Esophagus (tissue), 2 donors: ENCODE results near the gene IQCH. TPM values are rescaled to one million over a fixed set of nuclear protein-coding genes. Genes with fewer than 3 reads are reported as not detected.

ENCODE experiments used
- H3K27ac ChIP-seq, 2 donors: one replicate each; pipeline ENCODE4 v1.5.1; 2013; ENCODE audit warnings: low read depth in 2 of 2, mild to moderate bottlenecking in 2 of 2, inconsistent platforms in 1 of 2, low read length in 1 of 2, moderate library complexity in 1 of 2
- H3K27me3 ChIP-seq, 2 donors: one replicate each; pipeline ENCODE4 v1.6.1; 2013; ENCODE audit warnings: low read length in 2 of 2, control low read depth in 1 of 2, mild to moderate bottlenecking in 1 of 2; ENCODE audit not compliant: insufficient read depth in 2 of 2, control insufficient read depth in 1 of 2
- H3K36me3 ChIP-seq, 2 donors: one replicate each; pipeline ENCODE4 v1.6.1; 2013; ENCODE audit warnings: low read length in 1 of 2; ENCODE audit not compliant: control insufficient read depth in 2 of 2, insufficient read depth in 2 of 2
- H3K4me1 ChIP-seq, 2 donors: one replicate each; pipeline ENCODE4 v1.6.1; 2013; ENCODE audit warnings: low read length in 1 of 2; ENCODE audit not compliant: control insufficient read depth in 2 of 2, insufficient read depth in 2 of 2
- H3K4me3 ChIP-seq, 2 donors: one replicate each; pipeline ENCODE4 v1.5.1; 2013; ENCODE audit warnings: low read length in 2 of 2, mild to moderate bottlenecking in 2 of 2, low read depth in 1 of 2, moderate library complexity in 1 of 2
- H3K9me3 ChIP-seq, 2 donors: one replicate each; pipeline ENCODE4 v1.6.1; 2013; ENCODE audit warnings: mild to moderate bottlenecking in 2 of 2, low read depth in 1 of 2, low read length in 1 of 2, moderate library complexity in 1 of 2; ENCODE audit not compliant: control insufficient read depth in 2 of 2, insufficient read depth in 1 of 2
- WGBS, 2 donors: extraction: QIAGEN DNeasy Blood & Tissue Kit; methylation state at CpG; one replicate each; pipeline ENCODE4 v1.1.7; 2013; 5-methylcytosine and 5-hydroxymethylcytosine counted together
- polyA plus RNA-seq, 2 donors: library from polyadenylated mRNA; stranded (reverse); fragments of 200-250 nt; gene quantifications; one replicate each; pipeline ENCODE4 v1.2.3, GENCODE V29; 2013
- donor health status: healthy with polysubstance abuse.
- donor health status: Bipolar disorder and iron deficiency.

The IQCH gene
- polyA plus RNA-seq, 2 donors: 0.26 to 0.45 TPM

GRCh38 chr15:67481680-67482079, 227.1 kb downstream of the IQCH start:
- WGBS, 2 donors: 89 to 90% methylated on average over 2 of the region's 2 CpGs
- Histone ChIP-seq H3K4me3 (no peak overlapping the region), H3K27ac (no peak overlapping the region)

GRCh38 chr15:67495585-67495984, 241.0 kb downstream of the IQCH start:
- no peaks in the 10 kb centered on the region for H3K36me3 ChIP-seq
- H3K4me1 ChIP-seq: no peaks in the 10 kb centered on the region
- no peaks in the 10 kb centered on the region for H3K27me3 ChIP-seq
- no peak overlapping the region for H3K4me3 ChIP-seq
- no peak overlapping the region for H3K27ac ChIP-seq
- no peaks in the 10 kb centered on the region for H3K9me3 ChIP-seq
- 95 to 98% methylated on average over 1 of the region's 1 CpG for WGBS, 2 donors

More at GRCh38 chr15:67481680-67482079, 227.1 kb downstream of the IQCH start:
- Histone ChIP-seq H3K27me3 (no peaks in the 10 kb centered on the region), H3K9me3 (no peaks in the 10 kb centered on the region), H3K4me1 (no peaks in the 10 kb centered on the region), H3K36me3 (no peaks in the 10 kb centered on the region)

- Histone ChIP-seq H3K27ac (no peak overlapping the region), H3K4me3 (no peak overlapping the region), H3K9me3 (no peaks in the 10 kb centered on the region), H3K27me3 (no peaks in the 10 kb centered on the region), H3K36me3 (no peaks in the 10 kb centered on the region), H3K4me1 (no peaks in the 10 kb centered on the region)
- WGBS, 2 donors: 21 to 32% methylated on average over 2 of the region's 2 CpGs
These were observed 246.7 kb downstream of the IQCH start for GRCh38 chr15:67501177-67501835.

- Histone ChIP-seq H3K9me3 (no peaks in the 10 kb centered on the region), H3K4me3 (no peak overlapping the region), H3K27ac (no peak overlapping the region), H3K36me3 (no peaks in the 10 kb centered on the region), H3K27me3 (no peaks in the 10 kb centered on the region), H3K4me1 (no peaks in the 10 kb centered on the region)
- 66 to 67% methylated on average over 13 of the region's 13 CpGs for WGBS, 2 donors
These were observed 247.4 kb downstream of the IQCH start for GRCh38 chr15:67501836-67502461.

- H3K27ac ChIP-seq: no peak overlapping the region
- WGBS, 2 donors: 91 to 93% methylated on average over 6 of the region's 6 CpGs
- H3K9me3 ChIP-seq: no peaks in the 10 kb centered on the region
- H3K4me3 ChIP-seq: no peak overlapping the region
- no peaks in the 10 kb centered on the region for H3K27me3 ChIP-seq
- no peaks in the 10 kb centered on the region for H3K36me3 ChIP-seq
- no peaks in the 10 kb centered on the region for H3K4me1 ChIP-seq
These were observed 249.5 kb downstream of the IQCH start for GRCh38 chr15:67504056-67504455.

GRCh38 chr15:67504796-67505195, 250.2 kb downstream of the IQCH start:
- no peak overlapping the region for H3K27ac ChIP-seq

GRCh38 chr15:67505675-67506572, 251.3 kb downstream of the IQCH start:
- no peaks in the 10 kb centered on the region for H3K9me3 ChIP-seq
- no peak overlapping the region for H3K4me3 ChIP-seq
- no peaks in the 10 kb centered on the region for H3K27me3 ChIP-seq
- no peaks in the 10 kb centered on the region for H3K36me3 ChIP-seq
- 73 to 78% methylated on average over 5 of the region's 5 CpGs for WGBS, 2 donors
- H3K4me1 ChIP-seq: no peaks in the 10 kb centered on the region
- H3K27ac ChIP-seq: no peak overlapping the region

More at GRCh38 chr15:67504796-67505195, 250.2 kb downstream of the IQCH start:
- H3K4me1 ChIP-seq: no peaks in the 10 kb centered on the region
- H3K4me3 ChIP-seq: no peak overlapping the region
- no peaks in the 10 kb centered on the region for H3K27me3 ChIP-seq
- 88 to 94% methylated on average over 5 of the region's 5 CpGs for WGBS, 2 donors
- H3K9me3 ChIP-seq: no peaks in the 10 kb centered on the region
- no peaks in the 10 kb centered on the region for H3K36me3 ChIP-seq

GRCh38 chr15:67506775-67507747, 252.5 kb downstream of the IQCH start:
- Histone ChIP-seq H3K36me3 (no peaks in the 10 kb centered on the region), H3K9me3 (no peaks in the 10 kb centered on the region), H3K27me3 (no peaks in the 10 kb centered on the region), H3K4me1 (no peaks in the 10 kb centered on the region), H3K27ac (no peak overlapping the region), H3K4me3 (no peak overlapping the region)
- WGBS, 2 donors: 90% methylated on average over 11 of the region's 11 CpGs

- no peaks in the 10 kb centered on the region for H3K36me3 ChIP-seq
- no peak overlapping the region for H3K27ac ChIP-seq
- H3K9me3 ChIP-seq: no peaks in the 10 kb centered on the region
- no peaks in the 10 kb centered on the region for H3K27me3 ChIP-seq
- no peak overlapping the region for H3K4me3 ChIP-seq
- 81 to 89% methylated on average over 3 of the region's 3 CpGs for WGBS, 2 donors
- H3K4me1 ChIP-seq: no peaks in the 10 kb centered on the region
These were observed 253.8 kb downstream of the IQCH start for GRCh38 chr15:67508407-67508806.
